KBM-7 (cell line): ENCODE results near the gene PCSK6.

ENCODE experiments used
- DNase-seq: peaks from one replicate; pipeline ENCODE4 v3.0.0-alpha.2; 2015
- in situ Hi-C: fragments of 300-500 bp; cut with MboI; formaldehyde crosslinking; loops from 2 replicates; pipeline ENCODE4 v1.14.3; 2020; ENCODE audit warnings: low sequenced_read_pairs, low pct_unique_long_range_greater_than_20kb, mixed read lengths

PCSK6 gene

DNA sequence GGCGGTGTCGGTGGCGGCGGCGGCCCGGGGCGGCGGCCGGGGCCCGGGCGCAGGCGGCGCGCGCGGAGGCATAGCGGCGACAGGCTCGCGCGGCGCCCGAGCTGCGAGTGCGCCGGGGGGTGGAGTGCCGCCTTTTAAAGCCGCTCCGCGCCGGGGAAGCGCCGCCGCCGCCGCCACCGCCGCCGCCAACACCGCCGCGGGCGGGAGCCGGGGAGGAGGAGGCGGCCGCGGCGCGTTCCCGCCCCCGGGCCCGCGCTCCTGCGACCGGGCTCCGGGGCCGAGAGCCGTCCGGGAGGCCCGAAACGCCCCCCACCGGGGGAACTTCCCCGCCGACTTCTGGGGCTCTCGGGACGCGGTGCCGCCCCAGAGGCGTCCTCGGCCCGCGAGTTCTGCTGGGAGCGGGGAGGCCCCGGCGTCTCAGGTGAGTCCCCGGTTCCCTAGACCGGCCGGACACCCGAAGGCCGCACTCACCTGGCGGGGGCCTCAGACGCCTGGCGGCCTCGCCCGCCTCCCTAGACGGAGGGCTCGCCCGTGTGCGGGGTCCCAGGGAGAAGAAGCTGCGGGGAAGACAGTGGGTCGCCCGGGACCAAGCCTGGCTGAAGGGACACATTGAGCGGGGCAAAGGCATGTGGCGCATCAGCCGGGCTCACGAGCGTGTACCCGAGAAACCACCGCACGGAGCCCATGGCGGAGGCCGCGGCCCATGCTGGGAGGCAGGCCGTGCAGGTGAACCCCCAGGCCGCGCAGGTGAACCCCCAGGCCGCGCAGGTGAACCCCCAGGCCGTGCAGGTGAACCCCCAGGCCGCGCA, at the start of gene PCSK6:
TSS of gene PCSK6 (minus strand) at position 109 of the 809 bp plus-strand sequence. CDS start at position 72, 37 bp downstream.
- DNase-seq = no peak
- in situ Hi-C loops = no loop called here

DNA sequence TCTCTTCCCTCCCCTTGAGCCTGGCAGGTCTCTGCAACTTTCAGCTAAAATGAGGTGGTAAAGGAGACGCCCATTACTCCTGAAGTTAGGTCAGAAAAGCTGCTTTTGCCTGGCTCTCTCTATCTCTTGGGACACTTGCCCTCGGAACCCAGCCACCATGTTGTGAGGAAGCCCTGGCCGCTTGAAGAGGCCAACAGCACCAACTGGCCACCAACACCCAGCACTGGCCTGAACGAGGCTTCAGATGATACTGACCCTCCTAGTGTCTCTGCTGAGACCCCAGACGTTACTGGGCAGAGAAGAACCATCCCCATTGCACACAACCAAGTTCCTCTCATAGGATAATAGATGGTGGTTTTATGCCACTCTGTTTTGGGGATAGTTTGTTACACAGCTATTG, 49.5 kb upstream of the PCSK6 start:
- DNase-seq = no peak
- in situ Hi-C loops = no loop called here

DNA sequence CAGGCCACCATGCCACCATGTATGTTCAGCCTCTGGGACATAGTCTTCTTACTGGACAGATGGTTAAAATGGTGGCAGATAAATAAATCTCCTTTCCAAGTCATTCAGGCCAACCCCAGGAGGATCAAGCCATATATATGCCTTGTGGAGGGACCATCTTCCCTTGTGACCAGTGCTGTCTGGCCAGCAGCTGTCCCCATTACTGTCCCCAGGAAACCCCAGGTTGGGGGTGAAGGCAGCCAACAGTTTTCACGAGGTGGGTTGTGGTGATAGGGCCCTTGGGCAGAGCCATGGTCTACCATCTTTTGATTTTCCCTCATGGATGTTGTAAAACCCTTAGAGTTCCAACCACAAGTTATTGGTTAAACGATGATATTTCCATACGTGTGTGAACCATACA, 48.7 kb upstream of the PCSK6 start:
- DNase-seq = no peak
- in situ Hi-C loops = no loop called here

DNA sequence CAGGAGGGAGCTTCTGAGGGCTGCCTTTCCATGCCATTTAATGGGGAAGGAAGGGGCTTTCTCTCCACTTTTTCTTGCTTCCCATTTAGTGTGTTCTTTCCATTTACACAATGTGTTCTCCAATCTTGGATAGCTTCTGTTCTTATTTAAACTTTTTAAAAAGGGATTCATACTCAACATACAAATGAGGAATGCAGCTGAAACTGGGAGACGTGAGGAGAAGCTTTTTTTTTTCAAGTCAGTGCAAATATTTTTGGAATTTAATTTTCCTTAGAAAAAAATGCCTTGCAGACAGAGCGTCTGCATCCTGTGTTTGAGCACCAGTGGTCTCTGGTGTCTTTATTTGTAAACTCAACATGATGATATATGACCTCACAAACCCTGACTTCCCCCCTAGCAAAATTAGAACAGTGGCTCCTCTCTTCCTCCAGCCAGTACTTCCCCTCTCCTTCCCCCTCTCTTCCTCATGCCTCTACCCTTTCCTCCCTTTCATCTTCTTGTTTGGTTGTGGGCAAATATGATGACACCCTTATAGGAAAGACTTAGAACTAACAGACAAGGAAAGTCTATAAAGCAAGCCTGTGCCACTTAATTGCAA, 48.1 kb upstream of the PCSK6 start:
- DNase-seq = peak; percentile 45
- in situ Hi-C loops = no loop called here

DNA sequence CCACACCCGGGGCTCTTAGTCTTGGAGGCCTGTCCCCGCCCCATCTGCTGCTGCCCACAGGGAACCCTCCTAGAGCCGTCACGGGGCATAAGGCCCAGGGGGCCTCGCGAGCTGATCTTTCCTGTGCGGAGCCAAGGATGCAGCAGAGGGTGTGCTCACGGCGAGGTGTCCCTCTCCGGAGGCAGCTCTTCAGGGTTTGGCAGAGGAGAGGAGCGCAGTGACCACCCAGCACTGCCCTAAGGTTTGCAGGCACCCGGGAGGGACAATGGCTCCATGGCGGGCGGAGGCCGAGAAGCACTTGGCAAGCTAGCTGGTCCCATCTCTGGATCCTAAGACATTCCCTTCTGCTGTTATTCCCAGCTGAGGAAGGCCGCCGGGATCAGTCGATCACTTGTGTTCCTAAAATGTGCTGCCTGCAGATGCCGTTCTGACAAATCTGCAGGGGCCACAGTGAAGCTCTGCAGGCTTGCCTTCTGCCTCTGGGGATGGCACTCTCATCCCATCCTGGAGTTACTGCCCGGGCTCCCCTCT, 47.4 kb upstream of the PCSK6 start:
- in situ Hi-C loops = no loop called here
- DNase-seq = no peak

DNA sequence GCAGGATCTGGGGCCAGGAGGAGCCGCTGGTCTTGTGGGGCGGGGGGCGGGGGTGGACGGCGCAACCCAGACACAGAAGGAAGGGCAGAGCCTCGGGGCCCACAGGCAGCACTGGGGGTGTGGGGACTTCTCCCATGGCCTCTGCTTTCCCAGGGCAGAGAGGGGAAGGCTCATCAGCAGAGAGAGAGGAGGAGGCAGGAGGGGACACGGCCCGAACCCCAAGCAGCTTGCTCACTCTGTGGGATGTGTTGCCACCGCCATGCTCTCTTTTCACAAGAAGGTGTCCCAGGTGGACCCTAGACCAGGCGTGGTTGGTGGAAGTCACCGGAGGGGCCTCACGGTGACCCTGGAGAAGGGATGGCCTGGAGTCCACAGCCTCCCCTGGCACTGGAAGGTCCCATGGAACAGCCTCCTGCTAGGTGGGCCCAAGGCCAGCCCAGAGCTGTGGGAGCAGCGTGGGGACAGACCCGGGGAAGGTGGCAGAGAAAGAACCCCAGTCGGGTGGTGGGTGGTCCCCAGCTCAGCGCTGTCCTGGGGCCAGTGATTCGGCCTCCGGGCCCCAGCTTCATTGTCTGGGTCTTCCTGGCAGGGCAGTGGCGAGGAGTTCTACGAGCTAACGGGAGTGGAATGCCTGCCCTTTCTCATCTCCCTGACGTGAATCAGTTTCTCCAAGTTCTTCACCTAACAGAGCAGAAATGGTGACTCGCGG, 46.8 kb upstream of the PCSK6 start:
- DNase-seq = no peak
- in situ Hi-C loops = no loop called here

DNA sequence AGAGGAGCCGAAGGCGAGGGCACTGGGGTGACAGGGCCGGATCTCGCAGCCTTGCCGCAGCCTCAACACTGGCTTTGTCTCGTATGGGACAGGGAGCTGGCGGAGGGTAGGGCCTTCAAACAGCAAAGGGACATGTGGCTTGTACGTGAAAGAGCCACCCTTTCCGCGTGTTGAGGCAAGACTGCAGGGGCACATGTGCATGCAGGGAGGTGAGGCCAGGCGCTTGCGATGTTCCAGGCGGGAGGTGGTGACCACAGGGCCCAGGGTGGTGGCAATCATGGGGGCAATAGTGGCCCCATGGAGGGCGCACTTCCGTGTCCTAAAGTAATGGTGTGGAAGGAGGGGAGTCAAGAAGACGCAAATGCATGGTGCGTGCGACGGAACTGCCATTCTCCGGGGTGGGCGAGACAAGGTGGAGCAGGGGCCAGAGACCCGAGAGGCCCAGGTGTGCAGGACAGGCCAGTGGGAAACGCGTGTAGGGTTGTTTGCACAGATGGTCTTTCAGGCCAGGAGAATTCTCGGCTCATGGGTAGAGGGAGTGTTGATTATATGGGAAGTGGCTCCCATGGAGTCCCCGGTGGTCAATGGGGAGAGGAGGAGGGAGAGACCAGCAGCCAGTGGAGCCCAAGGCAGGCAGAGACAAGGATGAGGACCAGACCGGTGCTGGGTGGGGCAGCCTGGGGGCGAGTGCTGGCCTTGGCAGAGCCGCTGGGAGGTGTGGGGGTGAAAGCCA, 45.8 kb upstream of the PCSK6 start:
- DNase-seq = no peak
- in situ Hi-C loops = no loop called here

DNA sequence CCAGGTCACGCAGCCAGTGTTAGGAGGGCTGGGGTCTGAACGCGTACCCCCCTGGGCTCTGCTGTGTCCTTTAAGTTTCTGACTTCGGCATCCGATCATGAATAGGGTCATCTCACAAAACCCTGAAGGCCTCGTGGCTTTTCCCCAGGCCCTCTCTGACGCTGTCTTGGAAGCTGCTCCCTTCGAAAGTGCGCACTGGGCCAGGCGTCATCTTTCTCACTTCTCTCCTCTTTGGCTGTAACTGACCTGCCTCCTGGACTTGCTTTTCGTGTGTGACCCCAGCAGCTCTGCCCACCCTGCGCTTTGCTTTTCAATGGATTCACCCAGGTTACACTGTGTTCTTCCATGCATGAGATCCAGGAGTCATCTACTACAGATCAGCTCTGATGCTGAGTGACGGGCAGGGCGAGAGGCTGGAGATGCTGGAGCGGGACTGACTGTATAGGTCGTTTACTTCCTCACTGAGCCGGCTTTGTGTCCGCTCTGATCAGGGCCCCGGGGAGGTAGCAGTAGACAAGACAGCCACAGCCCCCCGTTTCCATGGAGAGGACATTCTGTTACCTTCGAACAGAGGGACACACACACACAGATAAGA, 45.0 kb upstream of the PCSK6 start:
- in situ Hi-C loops = no loop called here
- no peak for DNase-seq

DNA sequence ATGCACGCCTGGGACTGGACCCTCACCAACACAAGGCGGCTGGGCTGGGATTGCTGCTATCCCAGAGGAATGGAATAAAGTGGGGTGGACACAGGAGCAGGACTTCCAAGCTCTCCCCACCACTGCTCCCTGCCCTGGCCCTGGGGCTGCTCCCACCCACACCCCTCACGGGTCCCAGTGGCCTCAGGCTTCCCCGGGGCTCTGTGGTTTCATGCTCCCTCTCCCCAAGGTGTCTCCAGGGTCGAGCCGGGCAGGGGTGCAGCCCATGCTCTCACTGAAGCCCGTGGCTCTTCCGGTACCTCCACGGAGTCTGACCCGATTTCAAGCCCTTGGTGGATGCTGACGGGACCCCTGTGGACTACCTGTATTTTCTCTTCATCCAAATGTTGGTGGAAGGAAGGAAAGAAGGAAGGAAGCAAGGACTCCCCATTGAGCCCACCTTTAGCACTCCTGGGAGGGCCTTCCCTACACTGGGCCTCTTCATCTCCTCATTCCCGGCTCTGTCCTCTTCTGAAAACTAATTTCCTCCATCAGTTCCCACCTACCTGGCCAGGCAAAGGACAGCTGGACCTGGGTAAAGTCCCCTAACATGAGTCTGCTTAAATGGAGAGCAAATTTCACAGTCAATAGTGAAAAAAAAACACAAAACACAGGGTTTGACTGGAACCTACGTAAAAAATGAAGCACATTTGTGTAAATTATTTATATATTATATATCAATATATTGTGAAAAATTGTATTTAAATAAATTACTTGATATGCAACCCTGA, 44.0 kb upstream of the PCSK6 start:
- no peak for DNase-seq
- in situ Hi-C loops = no loop called here

DNA sequence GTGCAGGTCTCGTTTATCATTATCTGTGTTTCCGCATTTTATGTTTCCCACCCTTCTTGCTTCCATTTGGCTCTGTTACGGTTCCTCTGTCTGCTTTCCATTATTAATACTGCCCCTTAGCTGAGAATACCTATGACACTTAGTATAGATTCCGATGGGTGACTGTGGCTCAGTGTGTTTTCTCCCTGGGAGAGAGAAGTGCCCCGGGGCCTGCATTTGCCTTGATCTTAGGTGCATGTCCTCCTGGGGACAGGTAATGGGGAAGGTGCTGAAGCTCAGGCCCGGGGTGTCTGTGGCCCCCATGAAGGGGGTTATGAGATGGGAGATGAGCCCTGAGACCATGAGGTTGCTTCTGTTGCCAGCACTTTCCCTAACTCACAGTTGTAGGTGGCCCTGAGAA, 43.4 kb upstream of the PCSK6 start:
- in situ Hi-C loops = no loop called here
- DNase-seq = no peak

DNA sequence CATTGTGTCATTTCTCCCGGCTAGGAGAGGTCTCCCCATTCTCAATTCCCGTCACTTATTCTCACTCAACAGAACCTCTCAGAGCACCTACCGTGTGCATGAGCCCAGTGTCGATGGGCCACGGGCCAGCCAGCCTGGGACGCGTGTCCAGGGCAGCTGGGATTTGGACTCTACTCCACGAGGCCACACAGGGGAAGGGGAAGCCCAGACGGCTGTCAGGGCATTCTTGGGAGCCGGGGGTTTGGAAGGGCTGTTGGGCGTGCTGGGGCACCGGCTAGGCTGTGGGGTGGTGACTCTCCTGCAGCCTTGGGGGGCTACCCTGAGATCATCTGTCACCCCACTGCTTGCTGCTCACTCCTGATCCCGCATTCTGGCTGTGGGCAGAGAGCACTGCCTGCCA, 41.7 kb upstream of the PCSK6 start:
- in situ Hi-C loops = no loop called here
- no peak for DNase-seq

DNA sequence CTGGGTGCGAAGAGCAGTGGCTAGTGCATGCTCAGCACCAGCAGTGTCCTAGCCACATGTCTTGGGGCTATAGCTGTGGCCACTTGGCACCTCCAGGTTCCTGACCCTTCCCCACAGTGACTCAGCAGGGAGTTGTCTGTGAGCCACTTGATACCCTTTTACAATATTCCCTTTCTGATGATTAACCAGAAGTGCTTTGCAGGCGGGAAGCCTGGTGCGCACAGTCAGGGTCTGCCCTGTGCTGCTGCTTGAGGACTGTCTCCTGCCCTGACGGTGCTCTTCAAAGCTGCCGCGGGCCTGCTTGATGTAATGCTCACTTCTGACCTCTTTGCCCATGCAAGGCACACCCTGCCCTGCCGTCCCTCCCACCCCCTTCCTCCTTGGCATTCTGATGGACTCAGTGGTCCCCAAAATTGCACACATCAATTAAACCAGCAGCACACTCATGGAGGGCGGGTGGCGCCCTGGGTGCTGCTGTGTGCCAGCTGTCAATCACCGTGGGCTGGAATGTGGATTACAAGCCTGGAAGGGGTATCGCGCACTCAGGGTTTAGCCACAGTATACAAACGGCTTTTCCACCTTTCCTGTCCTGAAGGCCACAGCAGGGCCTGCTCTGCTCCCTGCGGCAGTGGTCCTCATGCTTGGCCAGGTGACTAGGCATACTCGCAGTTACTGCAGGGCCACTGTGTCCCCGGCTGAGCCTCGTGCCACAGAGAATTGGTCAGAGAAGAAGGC, 40.9 kb upstream of the PCSK6 start:
- DNase-seq = no peak
- in situ Hi-C loops = no loop called here

DNA sequence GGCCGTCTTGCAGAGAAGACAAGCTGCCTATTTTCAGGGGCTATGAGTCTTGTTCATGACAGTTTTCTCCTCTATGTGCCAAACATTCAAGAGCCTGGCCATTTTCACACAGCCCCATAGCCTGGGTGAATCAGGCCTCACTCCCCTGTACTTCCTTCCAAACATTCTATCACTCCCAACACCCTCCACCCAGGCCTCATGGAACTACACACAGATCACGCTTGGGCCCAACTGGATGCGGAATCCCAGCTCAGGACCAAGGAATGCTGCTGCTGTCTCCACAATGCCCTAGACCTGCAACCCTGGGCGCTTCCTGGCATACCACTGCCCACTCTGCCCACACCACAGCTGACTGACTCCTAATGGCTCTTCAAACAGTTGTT, 39.4 kb upstream of the PCSK6 start:
- in situ Hi-C loops = no loop called here
- DNase-seq = no peak

DNA sequence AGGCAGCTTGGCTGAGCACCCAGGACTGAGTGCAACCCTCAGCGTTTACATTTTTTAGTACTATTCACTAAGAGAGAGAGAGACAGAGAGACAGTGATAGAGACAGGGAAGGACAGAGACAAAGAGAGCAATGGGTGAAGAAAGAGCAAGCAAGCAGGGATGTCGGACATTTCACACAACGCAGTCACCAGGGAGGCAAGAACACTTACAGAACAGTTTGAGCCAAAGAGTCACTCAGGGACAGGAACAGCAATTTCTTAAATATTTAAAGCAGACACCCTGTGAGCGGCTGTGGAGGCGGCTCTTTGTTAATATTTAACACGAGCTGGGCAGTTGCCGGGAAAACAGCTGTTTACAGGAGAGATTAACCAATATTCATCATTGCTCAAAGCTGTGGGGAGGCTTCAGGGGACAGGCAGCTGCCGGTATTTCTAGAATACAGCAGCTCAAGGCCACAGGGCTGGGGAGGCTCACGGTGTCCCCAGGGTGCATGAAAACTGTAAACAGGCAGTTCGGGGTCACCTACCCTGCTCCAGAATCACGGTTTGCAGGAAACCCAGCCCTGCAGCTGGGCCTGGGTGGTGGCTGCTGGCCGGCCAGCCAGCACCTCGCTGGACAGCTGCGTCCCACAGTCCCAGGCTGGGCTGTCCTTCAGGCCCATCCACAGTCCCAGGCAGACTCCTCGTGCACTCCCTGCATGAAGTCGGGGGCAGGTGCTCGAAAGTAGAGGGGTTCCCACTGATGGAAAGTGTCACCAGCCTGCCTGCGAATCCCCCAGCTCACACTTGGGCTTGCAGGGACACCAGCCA, 38.8 kb upstream of the PCSK6 start:
- in situ Hi-C loops = no loop called here
- DNase-seq = no peak

DNA sequence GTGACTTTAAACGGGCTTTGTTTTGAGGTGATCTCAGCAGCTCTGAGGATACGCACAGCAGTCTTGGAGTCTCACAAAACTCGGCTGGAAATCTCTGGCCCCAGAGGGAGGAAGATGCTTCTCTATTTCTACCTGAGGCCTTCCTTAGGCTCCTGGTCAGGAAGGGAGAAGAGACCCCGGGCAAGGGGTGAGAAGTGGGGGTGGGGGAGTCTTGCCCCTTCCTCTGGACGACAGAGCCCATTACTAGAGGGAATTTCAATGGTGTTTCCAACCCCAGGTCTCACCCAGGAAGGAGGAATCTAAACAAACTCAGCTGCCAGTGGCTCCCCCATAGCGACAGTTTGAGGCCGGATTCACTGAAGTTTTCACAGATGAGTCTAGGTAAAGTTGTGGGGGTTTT, 37.4 kb upstream of the PCSK6 start:
- DNase-seq = no peak
- in situ Hi-C loops = no loop called here

DNA sequence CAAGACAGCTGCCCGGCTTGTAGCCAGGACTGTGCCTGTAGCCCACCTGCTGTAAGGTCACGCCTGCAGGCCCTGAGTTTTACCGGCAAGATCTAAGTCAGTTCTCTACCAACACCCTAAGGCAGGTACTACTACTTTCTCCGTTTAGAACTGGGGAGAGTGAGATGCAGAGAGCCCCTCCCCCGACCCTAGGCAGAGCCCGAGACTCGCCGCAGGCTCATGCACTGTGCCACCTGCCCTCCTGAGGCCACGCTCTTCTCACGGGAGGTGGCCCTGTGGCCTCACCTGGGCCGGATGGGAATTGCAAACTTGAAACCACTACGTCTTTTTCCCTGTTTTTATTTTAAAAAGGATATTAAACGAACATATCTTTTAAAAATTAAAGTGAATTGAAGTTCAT, 36.9 kb upstream of the PCSK6 start:
- in situ Hi-C loops = no loop called here
- DNase-seq = no peak

DNA sequence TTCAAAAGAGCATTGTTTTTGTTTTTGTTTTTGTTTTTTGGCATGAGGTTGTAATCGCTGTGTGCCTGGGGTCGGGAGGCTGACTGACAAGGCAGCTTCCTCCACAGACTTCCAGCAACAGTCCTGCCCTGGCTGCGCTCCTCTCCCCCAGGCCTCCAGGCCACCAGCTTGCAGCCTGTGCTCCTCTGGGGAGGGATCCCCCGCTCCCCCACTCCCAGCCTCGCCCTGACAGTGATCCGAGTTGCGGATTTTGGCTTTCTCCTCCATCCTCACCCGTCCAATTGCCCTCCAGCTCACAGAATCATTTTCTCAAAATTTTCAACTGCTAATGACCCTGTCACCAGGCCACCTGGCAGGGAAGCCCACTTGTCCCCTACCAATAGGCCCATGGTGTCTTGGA, 36.5 kb upstream of the PCSK6 start:
- in situ Hi-C loops = no loop called here
- no peak for DNase-seq
